Stimulated activated CD4-positive, alpha-beta T cell treated with anti-CD3 and anti-CD28 coated beads, Interleukin-4, amount 100 ng/mL, for 4 hours (primary cell): ENCODE results near the gene NECTIN1.

ENCODE experiments used
- DNase-seq, 2 experiments: peaks; one replicate each; pipeline ENCODE4 v3.0.0-alpha.2; 2020

The NECTIN1 gene

DNA sequence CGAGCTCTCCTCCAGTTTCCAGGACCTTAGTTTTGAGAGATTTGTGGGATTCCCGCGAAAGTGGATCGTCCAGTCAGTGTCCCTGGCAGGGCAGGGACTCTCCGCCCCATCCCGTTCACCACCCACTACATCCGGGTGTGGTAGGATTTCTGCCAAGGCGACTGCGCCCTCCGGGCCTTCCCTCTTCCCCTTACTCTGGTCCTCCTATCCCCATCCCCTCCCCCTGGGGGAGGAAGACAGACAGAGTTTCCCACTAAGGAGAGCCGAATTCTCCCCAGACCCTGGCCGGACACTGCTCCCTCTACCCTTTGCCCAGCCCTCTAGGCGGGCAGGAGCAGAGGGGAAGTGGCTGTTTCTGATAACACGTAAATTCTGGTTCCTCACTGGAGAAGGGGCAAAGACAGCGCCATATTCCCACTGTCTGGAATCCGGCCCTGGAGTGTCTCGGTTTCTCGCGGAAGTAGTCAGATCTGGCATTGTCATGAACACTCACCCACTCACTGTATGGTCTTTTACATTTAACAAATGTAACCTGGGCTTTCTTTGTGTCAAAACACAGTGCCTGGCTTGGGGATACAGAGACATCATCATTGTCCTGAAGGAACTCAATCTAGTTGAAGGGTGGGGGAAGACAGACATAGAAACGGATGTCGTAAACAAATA, 1.1 kb upstream of the NECTIN1 start:
- DNase-seq: no peak

DNA sequence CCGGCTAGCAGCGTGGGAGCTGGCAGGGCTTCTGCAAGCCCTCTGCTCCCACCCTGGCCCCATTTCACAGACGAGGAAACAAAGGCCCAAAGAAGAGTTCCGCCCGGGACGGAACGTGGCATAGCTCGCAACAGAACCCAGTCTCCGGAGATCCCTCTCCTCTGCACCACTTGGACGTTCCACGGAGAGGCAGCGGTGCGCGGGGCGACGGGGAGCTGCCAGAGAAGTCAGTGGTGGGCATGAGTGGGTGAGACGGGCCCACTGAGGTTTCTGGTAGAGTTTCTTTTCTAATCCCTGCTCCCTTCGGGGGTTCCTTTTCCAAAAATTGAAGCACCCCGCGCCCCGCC, 554 bp upstream of the NECTIN1 start:
- DNase-seq: no peak

DNA sequence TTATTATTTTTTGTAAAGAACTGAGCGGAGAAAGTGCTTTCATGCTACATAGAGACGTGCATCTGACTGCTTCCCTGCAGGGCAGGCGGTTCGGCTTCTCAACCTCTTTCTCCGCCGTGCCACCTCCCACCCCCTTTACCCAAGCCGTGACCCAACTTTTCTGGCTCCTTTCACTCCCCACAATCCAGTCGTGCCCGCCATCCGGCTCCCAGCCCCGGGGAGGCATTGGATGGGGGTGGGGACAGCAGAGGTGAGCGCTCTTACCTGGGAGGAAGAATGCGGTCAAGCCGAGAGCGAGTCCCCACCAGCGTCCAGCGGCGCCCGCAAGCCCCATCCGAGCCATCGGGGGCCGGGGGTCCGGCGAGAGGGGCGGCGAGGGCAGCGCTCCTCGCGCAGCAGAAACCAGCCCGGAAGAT, 781 bp downstream of the NECTIN1 start:
- no peak for DNase-seq

DNA sequence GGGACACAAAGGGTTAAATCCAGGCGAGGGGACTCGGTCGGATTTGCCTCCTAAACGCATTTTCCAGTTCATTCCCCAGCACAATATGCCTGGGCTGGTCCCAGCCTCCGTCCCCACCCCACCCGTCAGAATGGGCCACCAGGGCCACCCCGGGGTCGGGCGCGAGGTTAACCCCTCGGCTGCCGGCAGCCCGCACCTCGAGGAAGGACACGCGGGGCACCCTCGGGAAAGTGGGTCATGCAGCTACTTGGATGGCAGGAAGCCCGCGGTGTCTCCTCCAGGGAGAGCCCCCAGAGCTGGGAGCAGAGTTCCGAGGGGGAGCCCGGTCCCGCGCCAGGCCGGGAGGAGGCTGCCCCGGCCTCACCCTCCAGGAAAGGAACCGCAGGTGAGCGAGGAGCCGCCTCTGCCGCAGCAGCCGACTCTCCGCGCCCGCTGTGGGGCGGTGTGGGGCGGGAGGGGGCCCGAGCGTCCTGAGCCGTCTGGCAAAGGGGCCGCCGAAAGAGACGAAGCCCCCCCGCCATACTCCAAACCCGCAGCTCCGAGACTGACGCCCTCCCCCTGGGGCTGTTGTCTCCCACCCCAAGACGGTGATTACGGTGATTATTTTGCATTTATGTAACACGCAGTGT, 1.4 kb downstream of the NECTIN1 start:
- no peak for DNase-seq

DNA sequence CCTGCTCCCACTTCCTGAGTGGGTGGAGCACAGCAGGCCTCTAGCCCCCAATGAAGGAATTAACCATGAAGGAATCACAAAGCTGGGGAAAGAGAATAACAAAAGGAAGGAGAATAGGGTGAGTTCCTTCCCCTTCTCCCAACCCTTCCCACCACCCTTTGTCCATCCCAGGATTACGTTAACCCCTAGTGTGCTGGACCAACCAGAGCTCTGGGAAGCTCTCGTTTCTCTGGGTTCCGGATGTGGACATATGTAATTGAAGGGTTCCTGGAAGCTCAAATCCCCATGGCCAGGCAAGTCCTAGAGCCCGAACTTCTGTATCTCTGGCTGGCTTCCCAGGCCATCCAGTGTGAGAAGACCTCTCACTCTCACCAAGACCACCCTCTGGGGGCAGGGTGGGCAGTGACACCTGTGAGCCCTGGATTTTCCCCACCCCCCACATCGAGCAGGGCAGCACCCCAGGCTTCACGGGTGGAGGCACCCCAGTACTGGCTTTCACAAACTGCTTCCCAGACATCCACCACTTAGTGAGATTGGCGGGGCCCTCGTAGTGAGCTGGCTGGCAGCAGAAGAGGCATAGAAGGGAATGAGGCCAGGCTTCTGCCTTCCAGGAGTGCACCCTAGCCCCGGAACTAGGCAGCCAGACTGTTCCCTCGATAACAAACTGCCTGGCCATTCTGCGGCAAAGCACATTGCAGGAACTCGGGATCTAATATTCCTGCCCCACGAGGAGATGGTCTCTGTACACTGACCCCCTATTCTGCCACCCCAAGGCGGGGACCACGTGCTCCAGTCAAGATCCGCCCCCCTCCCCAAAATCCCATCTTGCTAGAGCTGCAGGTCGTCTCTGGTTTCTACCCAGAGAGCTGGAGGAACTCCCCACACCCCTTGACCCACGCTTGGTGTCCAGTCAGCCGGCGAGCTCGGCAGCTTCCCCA, 2.1 kb downstream of the NECTIN1 start:
- no peak for DNase-seq

DNA sequence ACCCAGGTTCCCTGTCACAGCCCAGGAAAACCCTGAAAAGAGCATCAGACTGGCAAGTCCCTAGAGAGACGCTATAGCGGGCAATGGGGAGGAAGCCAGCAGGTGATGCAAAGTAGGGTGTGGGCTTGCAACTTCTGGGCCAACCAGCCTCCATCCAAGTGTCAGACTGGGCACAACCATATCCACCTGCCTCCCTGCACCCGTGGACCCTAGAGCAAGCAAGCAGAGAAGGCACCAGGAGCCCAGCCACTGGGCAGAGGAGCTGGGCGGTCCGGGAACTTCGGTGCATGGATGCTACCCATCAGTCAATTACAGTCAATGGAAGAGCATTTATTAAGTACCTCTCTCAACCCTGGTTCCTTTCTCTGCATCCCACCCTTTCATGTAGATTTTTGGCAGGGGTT, 2.8 kb downstream of the NECTIN1 start:
- DNase-seq: no peak

DNA sequence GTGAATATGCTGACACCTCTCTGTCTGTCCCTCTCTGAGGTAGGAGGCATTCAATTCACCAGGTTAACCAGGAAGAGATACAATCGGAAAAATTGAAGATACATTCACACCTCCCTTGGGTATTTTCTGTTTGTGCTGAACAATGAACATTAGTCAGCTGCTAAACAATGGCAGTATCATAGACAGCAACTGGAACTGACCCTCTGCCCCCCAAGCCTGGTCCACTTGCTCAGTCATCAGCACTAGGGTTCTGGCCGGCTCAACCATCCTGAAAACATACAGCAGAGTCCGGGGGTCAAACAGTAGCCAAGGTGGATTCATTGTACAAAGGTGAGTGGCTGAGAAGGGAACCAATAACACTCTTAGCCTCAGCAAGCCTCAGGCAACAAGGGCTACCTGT, 4.0 kb downstream of the NECTIN1 start:
- DNase-seq: no peak

DNA sequence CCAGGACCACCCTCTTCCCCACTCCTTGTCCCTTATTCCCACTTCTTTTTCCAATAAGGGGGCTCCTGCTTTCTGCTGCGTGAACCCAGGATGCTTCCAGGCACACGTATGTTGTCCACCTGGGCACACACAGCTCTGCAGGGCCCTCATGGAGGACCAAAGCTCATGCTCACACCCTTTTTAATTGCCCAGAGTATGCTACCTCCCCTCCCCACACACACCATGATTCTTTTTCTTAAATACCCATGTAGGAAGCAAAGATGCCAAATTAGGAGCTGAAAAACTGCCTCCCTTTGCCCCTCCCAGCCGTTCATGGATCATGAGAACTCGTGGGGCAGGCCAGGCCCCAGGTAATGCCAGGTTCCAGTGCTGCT, 5.1 kb downstream of the NECTIN1 start:
- DNase-seq: no peak

DNA sequence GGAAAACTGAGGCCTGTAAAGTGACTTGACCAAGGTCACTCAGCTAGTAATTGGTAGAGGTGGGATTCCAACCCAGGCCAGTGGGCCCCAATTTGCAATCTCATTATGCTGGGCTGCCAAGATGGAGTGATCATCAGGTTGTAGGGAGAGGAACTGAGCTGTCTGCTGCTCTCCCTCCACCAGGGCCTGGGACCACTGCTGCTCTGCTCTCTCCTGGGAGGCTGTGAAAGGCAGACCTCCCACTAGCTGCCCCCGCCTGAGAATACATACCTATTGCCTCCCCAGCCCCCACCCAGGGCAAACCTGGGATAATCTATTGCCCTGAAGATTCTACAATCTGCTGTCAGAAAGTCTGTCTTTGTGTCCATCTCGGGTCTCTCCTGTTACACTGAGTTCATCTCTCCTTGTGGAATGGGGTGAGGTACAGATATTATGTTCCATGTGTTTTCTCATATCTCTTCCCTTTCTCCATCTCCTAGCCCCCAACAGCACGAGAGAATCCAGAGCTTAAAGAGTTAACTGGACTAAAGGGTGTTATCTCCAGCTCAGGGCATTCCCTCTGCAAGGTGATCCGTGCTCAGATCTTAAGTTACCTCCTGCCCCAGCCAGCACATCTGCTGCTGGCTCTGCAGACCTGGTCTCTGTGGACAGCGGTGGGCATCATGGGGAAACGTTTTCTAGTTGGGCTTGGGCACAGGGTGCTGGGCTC, 5.6 kb downstream of the NECTIN1 start:
- DNase-seq: no peak

DNA sequence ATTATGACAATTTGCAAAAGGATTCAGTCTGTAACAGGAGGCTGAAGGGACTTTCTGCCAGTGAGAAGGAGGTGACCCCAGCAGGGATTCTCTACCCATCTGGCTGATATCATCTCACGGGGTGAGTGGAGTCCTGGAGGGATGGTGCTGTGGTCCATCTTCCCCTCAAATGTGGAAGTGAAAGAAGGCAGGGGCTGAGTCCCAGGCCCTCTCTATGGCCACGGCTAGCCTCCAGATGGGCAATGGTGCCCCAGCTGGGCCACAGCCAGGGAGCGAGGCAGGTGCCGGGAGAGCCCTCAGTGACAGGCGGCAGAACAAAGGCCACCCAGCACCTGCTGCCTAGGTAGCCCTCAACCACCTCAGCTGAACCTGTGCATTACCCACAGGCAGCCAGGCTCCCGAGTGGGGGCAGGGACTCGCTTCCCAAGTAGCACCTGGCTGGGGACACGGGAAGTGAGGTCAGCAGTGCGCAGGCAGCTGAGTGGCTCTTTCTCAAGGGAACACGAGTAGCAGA, 6.7 kb downstream of the NECTIN1 start:
- no peak for DNase-seq

DNA sequence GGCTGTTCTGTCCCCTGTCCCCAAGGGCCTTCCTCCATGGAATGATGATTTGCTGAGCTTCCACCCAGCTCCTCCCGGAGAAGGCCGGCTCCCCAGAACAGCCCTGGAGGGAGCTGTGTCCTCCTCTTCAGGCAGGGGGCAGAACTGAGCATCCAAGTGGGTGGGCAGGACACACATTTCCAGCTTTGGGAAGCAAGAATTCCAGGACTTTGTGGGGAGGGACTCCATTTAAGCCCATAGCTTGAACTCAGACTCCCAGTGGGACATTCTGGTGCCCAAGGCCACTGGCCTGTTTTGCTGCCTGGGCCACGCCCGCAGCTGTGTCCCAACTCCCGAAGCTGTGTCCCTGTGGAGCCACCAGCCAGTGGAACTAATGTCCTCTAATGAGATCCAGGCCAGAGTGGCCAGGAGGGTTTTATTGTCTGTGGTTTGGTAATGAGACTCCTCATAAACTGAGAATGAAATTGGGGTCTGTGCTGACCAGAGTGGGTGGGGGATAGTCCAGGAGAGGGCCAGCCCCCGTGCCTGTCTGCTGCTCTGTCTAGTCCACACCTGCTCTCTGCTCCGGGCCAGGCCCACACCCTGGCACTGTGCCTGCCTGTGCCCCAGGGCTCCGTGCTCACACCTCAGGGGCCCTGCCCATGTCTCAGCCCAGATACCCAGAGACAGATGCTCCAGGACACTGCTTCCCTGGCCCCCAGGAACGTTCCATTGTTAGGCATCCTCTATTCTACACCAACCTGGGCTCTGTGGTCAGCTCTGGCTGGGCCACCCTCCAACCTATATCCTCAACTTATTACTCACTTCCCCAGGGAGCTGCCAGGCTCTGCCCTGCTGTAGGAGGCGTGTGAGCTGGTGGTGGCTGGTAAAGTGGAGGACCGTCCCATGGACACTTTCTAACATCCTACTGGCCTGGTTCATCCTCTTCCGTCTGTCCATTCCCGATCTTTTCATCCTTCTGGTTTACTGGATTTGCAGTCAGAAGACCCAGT, 7.6 kb downstream of the NECTIN1 start:
- DNase-seq: no peak

DNA sequence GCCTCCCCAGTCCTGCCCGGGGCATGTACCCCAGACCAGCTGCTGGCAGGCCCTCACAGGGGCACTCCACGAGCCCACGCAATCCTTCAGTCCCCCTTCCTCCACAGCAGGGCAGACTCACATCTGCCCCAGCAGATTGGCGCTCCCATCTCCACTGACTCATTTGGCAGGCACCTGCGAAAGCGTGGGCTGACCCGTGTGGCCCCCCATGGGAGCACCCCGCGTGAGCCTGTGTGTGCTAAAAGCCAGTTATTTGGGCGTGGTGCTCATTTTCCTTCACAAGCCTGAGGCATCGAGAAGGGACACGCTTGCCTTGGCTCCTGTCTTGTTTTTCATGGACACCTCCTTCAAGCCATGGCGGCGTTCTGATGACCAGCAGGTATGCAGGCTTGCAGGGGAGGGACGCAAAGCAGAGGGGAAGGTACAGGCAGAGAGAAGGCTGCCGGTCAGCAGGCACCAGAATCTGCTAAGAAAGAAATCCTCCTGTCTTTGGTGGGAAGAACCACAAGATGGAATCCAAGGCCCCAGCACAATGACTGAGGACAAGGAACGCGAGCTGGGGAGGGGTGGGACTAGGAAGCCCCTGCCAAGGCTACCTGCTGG, 8.6 kb downstream of the NECTIN1 start:
- no peak for DNase-seq

DNA sequence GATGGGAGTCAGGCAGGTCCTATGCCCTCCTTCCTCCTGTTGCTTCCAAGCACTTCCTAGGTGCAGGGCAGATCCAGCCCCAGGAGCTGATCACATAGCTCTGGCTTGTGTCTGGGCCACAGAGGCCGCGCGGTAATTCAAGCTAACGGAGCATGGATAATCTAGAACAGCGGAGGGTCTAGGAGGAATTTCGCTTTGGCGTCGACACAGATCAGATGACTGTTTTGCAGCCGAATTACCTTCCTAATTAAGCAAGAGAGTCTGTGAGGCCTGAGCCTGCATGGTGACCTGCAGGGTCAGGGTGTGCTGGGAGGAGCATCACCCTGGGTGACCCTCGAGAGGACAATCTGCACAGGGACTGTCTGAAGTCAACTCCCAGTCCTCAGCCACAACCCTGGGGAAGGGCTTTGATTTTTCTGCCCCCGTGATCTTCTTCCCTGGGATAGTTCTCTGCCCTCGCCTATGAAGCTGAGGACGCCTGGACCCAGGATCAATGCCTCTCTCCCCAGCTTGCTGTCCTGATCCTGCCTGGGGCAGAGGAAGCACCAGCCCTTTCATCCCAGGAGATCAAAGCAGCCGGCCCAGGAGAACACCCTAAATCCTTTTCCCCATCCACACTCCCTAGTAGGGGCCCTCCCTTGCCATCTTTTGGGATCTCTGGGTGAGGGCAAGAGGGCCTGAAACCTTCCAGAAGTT, 11.0 kb downstream of the NECTIN1 start:
- DNase-seq: no peak

DNA sequence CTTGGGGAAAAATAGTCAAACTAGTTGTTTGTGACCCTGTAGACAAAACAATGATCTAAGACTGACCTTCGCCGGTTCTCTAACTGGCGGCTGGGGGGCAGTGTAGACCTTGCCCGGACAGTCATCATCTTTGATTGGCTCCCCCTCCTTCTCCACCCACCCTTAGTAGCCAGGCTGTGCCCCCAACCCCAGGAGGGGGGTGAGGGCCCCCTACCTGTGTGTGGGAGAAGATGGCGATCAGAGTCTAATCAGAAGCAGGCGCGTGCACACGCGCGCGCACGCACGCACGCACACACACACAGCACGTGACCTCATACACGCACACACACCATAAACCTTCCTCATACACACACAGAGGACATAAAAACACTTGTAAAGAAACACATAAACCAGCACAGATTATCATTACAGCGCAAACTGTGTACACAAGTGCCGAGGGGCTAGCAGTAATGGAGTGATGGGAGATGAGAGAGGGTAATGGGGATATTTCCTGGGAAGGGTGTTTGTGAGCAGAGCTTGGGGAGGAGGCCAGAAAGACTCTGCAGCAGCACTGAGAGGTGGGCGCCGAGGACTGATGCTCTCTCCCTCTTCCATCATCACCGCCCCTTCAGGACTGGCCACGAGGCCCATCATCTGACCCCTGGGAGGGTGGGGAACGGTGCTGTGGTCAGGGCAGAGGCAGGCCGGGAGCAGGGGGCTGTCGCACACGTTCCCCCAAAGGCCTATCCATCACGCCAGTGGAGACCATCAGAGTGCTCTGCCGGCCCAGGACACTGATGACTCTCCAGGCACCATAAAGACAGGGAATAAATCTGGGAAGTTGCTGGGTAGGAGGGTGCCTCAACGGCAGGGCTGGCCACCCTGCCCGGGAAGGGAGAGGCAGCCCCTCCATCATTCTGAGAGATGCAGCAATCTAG, 12.2 kb downstream of the NECTIN1 start:
- no peak for DNase-seq

DNA sequence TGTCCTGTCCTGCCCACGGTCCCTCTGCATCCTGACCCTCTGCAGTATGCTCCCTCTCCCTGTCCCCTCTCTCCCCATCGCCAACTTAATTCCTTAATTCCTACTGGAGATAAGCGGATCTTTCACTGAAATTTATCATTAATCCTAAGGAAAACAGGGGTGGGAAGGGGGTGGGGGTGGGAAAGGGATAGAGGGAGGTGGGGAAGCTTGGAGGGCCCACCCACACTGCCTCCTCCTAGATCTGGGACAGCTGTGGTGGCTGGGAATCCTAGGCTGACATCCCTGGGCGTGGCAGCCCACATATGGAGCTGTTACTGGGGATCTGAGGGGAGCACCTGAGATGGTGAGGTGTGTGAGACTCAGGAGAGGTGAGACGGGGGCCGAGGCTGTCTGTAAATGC, 14.4 kb downstream of the NECTIN1 start:
- DNase-seq: no peak

DNA sequence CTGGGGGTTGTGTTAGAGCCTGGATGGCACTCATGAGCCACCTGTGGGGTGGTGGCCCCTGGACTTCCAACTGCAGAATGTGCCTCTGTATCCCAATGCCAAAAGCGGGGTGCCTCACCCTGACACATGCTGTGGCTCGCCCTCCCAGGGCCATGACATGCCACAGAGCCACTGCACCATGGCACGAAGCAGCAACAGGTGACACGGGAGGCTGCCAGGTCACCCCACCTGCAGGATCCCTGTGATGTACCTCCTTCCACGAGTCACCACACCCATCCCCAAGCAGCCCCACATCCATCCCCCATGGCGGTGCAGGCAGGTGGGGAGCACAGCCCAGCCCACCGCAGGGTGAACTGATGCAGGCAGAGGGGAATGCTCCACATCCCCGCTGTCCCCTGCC, 14.8 kb downstream of the NECTIN1 start:
- DNase-seq: no peak

DNA sequence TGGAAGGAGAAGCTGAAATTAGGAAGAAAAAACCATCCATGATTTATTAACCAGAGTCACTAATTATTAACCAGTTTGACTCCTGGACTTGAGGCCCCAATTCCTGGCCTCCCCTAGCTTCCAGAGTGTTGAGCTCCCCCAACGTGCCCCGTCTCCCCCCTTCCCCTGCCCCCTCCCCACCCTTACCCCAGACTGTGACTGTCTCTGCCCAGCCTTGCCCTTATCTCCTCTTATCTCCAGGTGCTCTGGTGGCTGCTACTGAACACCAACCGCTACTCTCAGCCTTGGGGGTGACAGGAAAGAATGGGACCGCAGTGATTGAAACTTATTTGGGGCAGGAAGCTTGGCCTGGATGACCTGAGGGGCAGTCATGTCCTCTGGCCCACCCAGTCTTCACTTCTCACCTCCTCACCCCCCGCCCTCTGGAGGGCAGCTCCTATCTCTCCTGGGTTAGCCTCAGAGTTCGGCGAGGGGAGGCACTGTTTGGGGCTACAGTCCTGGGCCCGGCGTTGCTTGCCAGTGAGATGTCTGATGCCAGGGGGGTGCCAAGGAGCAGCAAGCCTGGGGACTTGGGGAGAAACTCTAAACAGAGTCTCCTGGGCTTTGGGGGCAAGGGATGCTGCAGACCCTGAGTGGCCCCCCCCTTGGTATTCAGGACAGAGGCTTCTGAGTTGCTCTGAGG, 15.5 kb downstream of the NECTIN1 start:
- no peak for DNase-seq

DNA sequence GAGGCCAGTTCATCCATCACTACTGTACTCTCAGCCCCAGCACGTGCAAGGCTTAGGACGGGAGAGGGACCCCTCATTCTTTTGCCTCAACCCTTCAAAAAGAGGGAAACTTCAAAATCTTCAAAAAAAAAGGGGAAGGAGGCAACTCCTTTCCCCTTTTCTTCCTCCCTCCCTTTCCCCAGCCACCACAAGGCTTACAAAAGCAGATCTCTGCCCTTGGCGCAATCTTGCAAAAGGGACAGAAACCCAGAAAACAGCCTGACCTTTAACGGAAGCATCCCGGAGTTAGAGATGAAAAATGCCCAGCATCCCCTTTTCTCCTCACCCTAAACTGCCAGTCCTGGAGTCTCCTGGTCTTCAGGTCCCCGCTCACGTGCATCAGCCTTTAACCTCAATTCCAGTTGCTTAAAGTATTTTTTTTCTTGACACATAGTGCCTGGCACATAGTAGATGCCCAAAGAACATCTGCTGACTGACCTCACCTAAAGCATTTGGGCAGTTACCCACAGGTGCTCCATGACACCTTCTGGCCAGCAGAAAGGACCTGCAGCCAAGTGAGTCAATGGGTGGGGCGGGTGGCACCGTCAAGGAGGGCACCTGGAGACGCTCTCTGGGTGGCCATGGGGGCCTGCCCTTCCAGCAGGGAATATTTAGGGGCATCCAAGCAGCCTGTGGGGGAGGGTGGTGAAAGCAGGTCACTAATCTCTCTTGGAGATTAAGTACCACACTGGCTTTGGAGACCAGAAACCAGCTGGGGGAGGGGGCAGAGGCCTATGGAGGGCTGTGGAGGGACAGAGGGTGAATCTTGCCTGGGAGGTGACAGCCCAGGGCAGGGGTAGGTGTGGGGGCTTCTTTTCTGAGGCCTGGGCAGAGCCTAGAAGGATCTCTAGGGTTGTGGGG, 16.3 kb downstream of the NECTIN1 start:
- DNase-seq: no peak
